GM12878 (cell line): ENCODE measurements around the gene SMIM35. TPM values are rescaled to one million over a fixed set of nuclear protein-coding genes. Genes with fewer than 3 reads are reported as not detected.

ENCODE experiments used
- FOXK2 ChIP-seq: fragments of 450-650 bp; IDR thresholded peaks from 2 replicates; pipeline ENCODE4 v1.6.1; 2017; ENCODE audit warnings: mild to moderate bottlenecking, moderate library complexity
- FOXM1 ChIP-seq: IDR thresholded peaks from 2 replicates; pipeline ENCODE4 v1.6.1; 2012; ENCODE audit warnings: low read depth, mild to moderate bottlenecking, inconsistent platforms, low read length, moderate library complexity
- HDGF ChIP-seq: fragments of 450-650 bp; IDR thresholded peaks from 2 replicates; pipeline ENCODE4 v1.6.1; 2016; ENCODE audit warnings: antibody characterized with exemption
- IKZF1 ChIP-seq: fragments of 450-650 bp; conservative IDR thresholded peaks from 2 replicates; pipeline ENCODE4 v1.6.1; 2017; ENCODE audit warnings: antibody characterized with exemption, mild to moderate bottlenecking
- IKZF2 ChIP-seq, 2 experiments: fragments of 450-650 bp; IDR thresholded peaks; 2 replicates each; pipeline ENCODE4 v1.6.1; 2017; ENCODE audit warnings: mild to moderate bottlenecking in 2 of 2, moderate library complexity in 2 of 2
- MTA2 ChIP-seq: fragments of 450-650 bp; IDR thresholded peaks from 2 replicates; pipeline ENCODE4 v1.6.1; 2016; ENCODE audit warnings: low read depth, mild to moderate bottlenecking, moderate library complexity
- MYB ChIP-seq: fragments of 150-350 bp; IDR thresholded peaks from 2 replicates; pipeline ENCODE4 v1.6.1; 2014; ENCODE audit warnings: mild to moderate bottlenecking, low read depth, low read length, borderline replicate concordance
- NFXL1 ChIP-seq: fragments of 450-650 bp; IDR thresholded peaks from 2 replicates; pipeline ENCODE4 v1.6.1; 2017; ENCODE audit warnings: antibody characterized with exemption, mild to moderate bottlenecking, borderline replicate concordance
- PAX8 ChIP-seq: fragments of 450-650 bp; IDR thresholded peaks from 2 replicates; pipeline ENCODE4 v1.6.1; 2017; ENCODE audit warnings: mild to moderate bottlenecking, moderate library complexity
- POLR2A ChIP-seq: IDR thresholded peaks from 2 replicates; pipeline ENCODE4 v1.6.1; 2011; ENCODE audit warnings: low read depth, mild to moderate bottlenecking, low read length
- RAD21 ChIP-seq: IDR thresholded peaks from 2 replicates; pipeline ENCODE4 v1.6.1; 2011; ENCODE audit warnings: mild to moderate bottlenecking, low read depth, low read length, moderate library complexity; ENCODE audit not compliant: insufficient read depth
- RFX5 ChIP-seq: IDR thresholded peaks from 2 replicates; pipeline ENCODE4 v1.6.1; 2011; ENCODE audit warnings: low read depth, low read length, improper control_type of control experiment
- WRNIP1 ChIP-seq: IDR thresholded peaks from 2 replicates; pipeline ENCODE4 v1.6.1; 2011; ENCODE audit warnings: low read depth, low read length, improper control_type of control experiment, borderline replicate concordance
- YBX1 ChIP-seq: fragments of 450-650 bp; IDR thresholded peaks from 2 replicates; pipeline ENCODE4 v1.6.1; 2016; ENCODE audit warnings: antibody characterized with exemption
- polyA plus RNA-seq, 11 experiments: library from polyadenylated mRNA; depleted of rRNA in 4 of 11; unstranded in 6 of 11; stranded (reverse) in 5 of 11; fragments of >200 nt; fragmentation: Nextera tagmentation in 4 of 11; fragmentation: Illumina TruSeq in 1 of 11; extraction: Ambion mirVana in 4 of 11; extraction: Trizol in 1 of 11; gene quantifications; 1 replicate in 1 of 11; 2 replicates in 10 of 11; pipeline versions ENCODE4 v1.2.1 to v1.2.3, GENCODE V29; 2011 to 2016; ENCODE audit warnings: inconsistent platforms in 2 of 11, missing spikeins in 2 of 11, low read depth in 1 of 11
- total RNA-seq, 4 experiments: library from RNA; depleted of rRNA in 3 of 4; stranded (reverse); fragments of >200 nt in 3 of 4; fragmentation: Illumina TruSeq in 1 of 4; extraction: Trizol in 1 of 4; gene quantifications; 2 replicates each; pipeline versions ENCODE4 v1.2.1 to v1.2.3, GENCODE V29; 2013 to 2021
- TF ChIP-seq, protein P1 (sequence below): IDR thresholded peaks from 2 replicates; pipeline ENCODE4 v1.6.1; 2011; ENCODE audit warnings: low read depth, low read length, improper control_type of control experiment, borderline replicate concordance
- TF ChIP-seq, protein P2 (sequence below): IDR thresholded peaks from 2 replicates; pipeline ENCODE4 v1.6.1; 2012; ENCODE audit warnings: low read depth, low read length, improper control_type of control experiment

SMIM35 gene
- total and polyA plus RNA-seq, 10 of the 15 experiments (the other 5 are each of a cell fraction or from before 2014, with no cell fraction given): 0.02 to 1.1 (median 0.05) TPM; not detected in 5

DNA sequence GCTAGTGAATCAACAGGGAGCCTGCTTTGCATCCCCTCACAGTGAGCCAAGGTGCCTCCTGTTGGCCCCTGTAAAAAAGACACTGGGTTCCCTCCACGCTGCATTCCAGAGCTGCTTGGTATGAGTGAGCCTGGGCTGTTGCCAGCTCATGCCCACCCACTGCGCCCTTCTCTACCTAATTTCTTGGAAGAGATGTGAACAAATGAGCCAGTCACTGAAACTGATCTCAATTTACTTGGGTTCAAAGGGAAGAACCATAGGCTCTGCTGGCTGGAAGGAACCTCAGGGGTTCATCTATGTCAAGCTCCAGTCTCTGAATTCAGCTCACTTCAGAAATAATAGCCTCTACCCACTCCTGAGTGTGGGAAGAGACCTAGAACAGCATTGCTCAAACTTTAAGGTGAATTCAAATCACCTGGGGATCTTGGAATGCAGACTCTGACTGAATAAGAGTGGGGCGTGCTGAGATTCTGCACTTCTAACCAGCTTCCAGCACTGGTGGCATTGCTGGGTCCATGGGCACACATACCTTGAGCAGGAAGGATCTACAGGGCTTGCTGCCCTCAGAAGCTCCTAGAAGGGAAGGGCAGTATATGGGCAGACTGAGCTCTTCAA, 15.2 kb downstream of the SMIM35 start (continued):
- TF ChIP-seq MTA2 (no peak), FOXK2 (no peak), WRNIP1 (no peak), IKZF1 (no peak), MYB (no peak), NFXL1 (no peak), POLR2A (no peak), FOXM1 (no peak), IKZF2 (IDR thresholded peaks at IDR 0.05) (no peak), YBX1 (no peak), PAX8 (no peak), RAD21 (no peak), HDGF (no peak), RFX5 (no peak)
- TF ChIP-seq, protein P1, sequence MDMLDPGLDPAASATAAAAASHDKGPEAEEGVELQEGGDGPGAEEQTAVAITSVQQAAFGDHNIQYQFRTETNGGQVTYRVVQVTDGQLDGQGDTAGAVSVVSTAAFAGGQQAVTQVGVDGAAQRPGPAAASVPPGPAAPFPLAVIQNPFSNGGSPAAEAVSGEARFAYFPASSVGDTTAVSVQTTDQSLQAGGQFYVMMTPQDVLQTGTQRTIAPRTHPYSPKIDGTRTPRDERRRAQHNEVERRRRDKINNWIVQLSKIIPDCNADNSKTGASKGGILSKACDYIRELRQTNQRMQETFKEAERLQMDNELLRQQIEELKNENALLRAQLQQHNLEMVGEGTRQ: no peak
- TF ChIP-seq, protein P2, sequence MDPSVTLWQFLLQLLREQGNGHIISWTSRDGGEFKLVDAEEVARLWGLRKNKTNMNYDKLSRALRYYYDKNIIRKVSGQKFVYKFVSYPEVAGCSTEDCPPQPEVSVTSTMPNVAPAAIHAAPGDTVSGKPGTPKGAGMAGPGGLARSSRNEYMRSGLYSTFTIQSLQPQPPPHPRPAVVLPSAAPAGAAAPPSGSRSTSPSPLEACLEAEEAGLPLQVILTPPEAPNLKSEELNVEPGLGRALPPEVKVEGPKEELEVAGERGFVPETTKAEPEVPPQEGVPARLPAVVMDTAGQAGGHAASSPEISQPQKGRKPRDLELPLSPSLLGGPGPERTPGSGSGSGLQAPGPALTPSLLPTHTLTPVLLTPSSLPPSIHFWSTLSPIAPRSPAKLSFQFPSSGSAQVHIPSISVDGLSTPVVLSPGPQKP: no peak
